ENCODE data around the gene SHANK2. TPM values are rescaled to one million over a fixed set of nuclear protein-coding genes. Genes with fewer than 3 reads are reported as not detected.

SHANK2 gene
- polyA plus RNA-seq, 1 donor from 2014 or later, result 13.6 TPM

DNA sequence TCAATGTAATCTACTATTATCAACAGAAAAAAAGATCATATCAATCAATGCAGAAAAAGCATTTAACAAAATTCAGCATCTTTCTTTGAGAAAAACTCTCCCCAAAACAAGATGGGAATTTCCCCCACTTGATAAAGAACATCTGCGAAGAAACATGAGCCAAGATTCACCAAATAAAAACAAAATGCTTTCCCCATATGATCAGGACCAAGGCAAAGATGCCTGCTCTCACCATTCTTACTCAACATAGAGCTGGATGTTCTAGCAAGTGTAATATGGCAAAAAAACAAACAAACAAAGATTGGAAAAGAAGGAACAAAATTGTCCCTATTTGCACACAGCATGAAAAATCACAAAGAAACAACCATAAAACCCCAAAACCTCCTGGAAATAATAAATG is 23.4 kb downstream of the SHANK2 start:
- no peak overlapping the region for H3K4me3 ChIP-seq (ENCODE audit: low read length)
- H3K27me3 ChIP-seq (ENCODE audit: insufficient read depth, low read depth, low read length), result no peaks in the 10 kb centered on the region
- H3K9me2 ChIP-seq (ENCODE audit: insufficient read depth, low read length), result no peaks in the 10 kb centered on the region
- no peak overlapping the region for H3K27ac ChIP-seq (ENCODE audit: low read length)
- no peak overlapping the region for H3K4me2 ChIP-seq (ENCODE audit: low read length)
- no peak for TF ChIP-seq MXI1 (conservative IDR thresholded peaks at IDR 0.05; ENCODE audit: poor library complexity, severe bottlenecking)
- TF ChIP-seq POLR2AphosphoS5 (IDR thresholded peaks at IDR 0.05), result no peak
- TF ChIP-seq EP300 (conservative IDR thresholded peaks at IDR 0.05; ENCODE audit: poor library complexity, severe bottlenecking), result no peak
- no peak for TF ChIP-seq TAF1 (IDR thresholded peaks at IDR 0.05; ENCODE audit: low read depth)
- TF ChIP-seq, protein P1, sequence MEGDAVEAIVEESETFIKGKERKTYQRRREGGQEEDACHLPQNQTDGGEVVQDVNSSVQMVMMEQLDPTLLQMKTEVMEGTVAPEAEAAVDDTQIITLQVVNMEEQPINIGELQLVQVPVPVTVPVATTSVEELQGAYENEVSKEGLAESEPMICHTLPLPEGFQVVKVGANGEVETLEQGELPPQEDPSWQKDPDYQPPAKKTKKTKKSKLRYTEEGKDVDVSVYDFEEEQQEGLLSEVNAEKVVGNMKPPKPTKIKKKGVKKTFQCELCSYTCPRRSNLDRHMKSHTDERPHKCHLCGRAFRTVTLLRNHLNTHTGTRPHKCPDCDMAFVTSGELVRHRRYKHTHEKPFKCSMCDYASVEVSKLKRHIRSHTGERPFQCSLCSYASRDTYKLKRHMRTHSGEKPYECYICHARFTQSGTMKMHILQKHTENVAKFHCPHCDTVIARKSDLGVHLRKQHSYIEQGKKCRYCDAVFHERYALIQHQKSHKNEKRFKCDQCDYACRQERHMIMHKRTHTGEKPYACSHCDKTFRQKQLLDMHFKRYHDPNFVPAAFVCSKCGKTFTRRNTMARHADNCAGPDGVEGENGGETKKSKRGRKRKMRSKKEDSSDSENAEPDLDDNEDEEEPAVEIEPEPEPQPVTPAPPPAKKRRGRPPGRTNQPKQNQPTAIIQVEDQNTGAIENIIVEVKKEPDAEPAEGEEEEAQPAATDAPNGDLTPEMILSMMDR (IDR thresholded peaks at IDR 0.05; ENCODE audit: poor library complexity, severe bottlenecking), result no peak
- no peak for TF ChIP-seq SMC3 (conservative IDR thresholded peaks at IDR 0.05; ENCODE audit: poor library complexity)
- TF ChIP-seq RAD21 (conservative IDR thresholded peaks at IDR 0.05), result no peak
- TF ChIP-seq EZH2 (IDR thresholded peaks at IDR 0.05; ENCODE audit: borderline replicate concordance, insufficient read depth, low read length, poor library complexity, severe bottlenecking), result no peak
- TF ChIP-seq REST (IDR thresholded peaks at IDR 0.05; ENCODE audit: borderline replicate concordance), result no peak
- peaks cover 5% of the 10 kb centered on the region for H3K9me3 ChIP-seq (ENCODE audit: low read length)
- H3K9ac ChIP-seq (ENCODE audit: low read length), result no peak overlapping the region
- no peak overlapping the region for H2AFZ ChIP-seq (ENCODE audit: low read depth, low read length)
- H4K20me1 ChIP-seq (ENCODE audit: insufficient read depth), result no peaks in the 10 kb centered on the region
- H3F3A ChIP-seq (ENCODE audit: insufficient read depth, low read length, poor library complexity, severe bottlenecking), result no peaks in the 10 kb centered on the region
- H3K79me2 ChIP-seq (replicated peaks; ENCODE audit: insufficient read depth, low read length), result no peaks in the 10 kb centered on the region
- H3K36me3 ChIP-seq (ENCODE audit: insufficient read depth, low read length), result no peaks in the 10 kb centered on the region

- H4K20me1 ChIP-seq (ENCODE audit: insufficient read depth), result no peaks in the 10 kb centered on the region
- H3K36me3 ChIP-seq (ENCODE audit: insufficient read depth, low read length), result no peaks in the 10 kb centered on the region
- no peak overlapping the region for H2AFZ ChIP-seq (ENCODE audit: low read depth, low read length)
- H3K9me3 ChIP-seq (ENCODE audit: low read length), result peaks cover 5% of the 10 kb centered on the region
- H3K27me3 ChIP-seq (ENCODE audit: insufficient read depth, low read depth, low read length), result no peaks in the 10 kb centered on the region
- TF ChIP-seq MXI1 (conservative IDR thresholded peaks at IDR 0.05; ENCODE audit: poor library complexity, severe bottlenecking) (no peak), SMC3 (conservative IDR thresholded peaks at IDR 0.05; ENCODE audit: poor library complexity) (no peak), EP300 (conservative IDR thresholded peaks at IDR 0.05; ENCODE audit: poor library complexity, severe bottlenecking) (no peak), RAD21 (conservative IDR thresholded peaks at IDR 0.05) (no peak), POLR2AphosphoS5 (IDR thresholded peaks at IDR 0.05) (no peak), REST (IDR thresholded peaks at IDR 0.05; ENCODE audit: borderline replicate concordance) (no peak), EZH2 (IDR thresholded peaks at IDR 0.05; ENCODE audit: borderline replicate concordance, insufficient read depth, low read length, poor library complexity, severe bottlenecking) (no peak), TAF1 (IDR thresholded peaks at IDR 0.05; ENCODE audit: low read depth) (no peak)
- TF ChIP-seq, protein P1 (IDR thresholded peaks at IDR 0.05; ENCODE audit: poor library complexity, severe bottlenecking), result no peak
- H3K9ac ChIP-seq (ENCODE audit: low read length), result no peak overlapping the region
- no peak overlapping the region for H3K27ac ChIP-seq (ENCODE audit: low read length)
- no peak overlapping the region for H3K4me3 ChIP-seq (ENCODE audit: low read length)
- no peaks in the 10 kb centered on the region for H3F3A ChIP-seq (ENCODE audit: insufficient read depth, low read length, poor library complexity, severe bottlenecking)
- H3K4me2 ChIP-seq (ENCODE audit: low read length), result no peak overlapping the region
- H3K9me2 ChIP-seq (ENCODE audit: insufficient read depth, low read length), result no peaks in the 10 kb centered on the region
- no peaks in the 10 kb centered on the region for H3K79me2 ChIP-seq (replicated peaks; ENCODE audit: insufficient read depth, low read length)
Measured at GRCh38 chr11:71227058-71227659, 25.2 kb downstream of the SHANK2 start.
